KBM-7 (cell line): ENCODE results near the gene BSG.
A peak's percentile ranks its signal among the peaks of the same experiment; 100 is the strongest.
"Not testable (repeated sequence)": the region's sequence is repeated elsewhere in the genome, so short reads cannot be mapped to it uniquely, and the experiment has no call there.

Source experiments
- DNase-seq: peaks from one replicate; pipeline ENCODE4 v3.0.0-alpha.2; 2015
- in situ Hi-C: fragments of 300-500 bp; cut with MboI; formaldehyde crosslinking; loops from 2 replicates; pipeline ENCODE4 v1.14.3; 2020; ENCODE audit warnings: low sequenced_read_pairs, low pct_unique_long_range_greater_than_20kb, mixed read lengths

The BSG gene

DNA sequence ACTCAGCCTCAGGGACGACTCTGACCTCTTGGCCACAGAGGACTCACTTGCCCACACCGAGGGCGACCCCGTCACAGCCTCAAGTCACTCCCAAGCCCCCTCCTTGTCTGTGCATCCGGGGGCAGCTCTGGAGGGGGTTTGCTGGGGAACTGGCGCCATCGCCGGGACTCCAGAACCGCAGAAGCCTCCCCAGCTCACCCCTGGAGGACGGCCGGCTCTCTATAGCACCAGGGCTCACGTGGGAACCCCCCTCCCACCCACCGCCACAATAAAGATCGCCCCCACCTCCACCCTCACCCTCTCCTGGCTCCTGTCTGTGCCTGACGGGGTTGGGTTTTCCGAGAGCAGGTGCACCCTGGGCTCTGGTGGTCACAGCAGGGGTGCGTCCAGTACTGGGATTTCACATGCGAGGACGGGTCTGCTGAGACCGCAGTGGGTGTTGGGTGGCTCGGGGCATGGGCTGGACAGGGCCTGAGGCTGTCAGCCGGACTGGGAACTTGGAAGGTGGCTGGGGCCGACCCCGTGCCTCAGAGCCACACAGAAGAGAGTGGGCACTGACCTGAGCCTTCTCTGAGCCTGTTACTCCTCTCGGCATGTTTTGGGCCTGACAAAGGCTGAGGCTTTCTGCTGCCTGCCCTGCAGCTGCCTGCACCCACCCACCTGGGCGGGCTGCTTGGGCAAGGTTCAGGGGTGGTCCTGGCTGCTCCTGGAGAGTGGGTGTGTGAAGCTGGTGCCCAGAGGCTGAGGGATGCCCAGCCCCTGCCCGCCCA lies 11.0 kb downstream of the BSG start:
- no peak for DNase-seq
- in situ Hi-C loops, result no loop called here

- in situ Hi-C loops, result no loop called here
- DNase-seq, result no peak
Observed at GRCh38 chr19:583968-584239, 11.5 kb downstream of the BSG start.

DNA sequence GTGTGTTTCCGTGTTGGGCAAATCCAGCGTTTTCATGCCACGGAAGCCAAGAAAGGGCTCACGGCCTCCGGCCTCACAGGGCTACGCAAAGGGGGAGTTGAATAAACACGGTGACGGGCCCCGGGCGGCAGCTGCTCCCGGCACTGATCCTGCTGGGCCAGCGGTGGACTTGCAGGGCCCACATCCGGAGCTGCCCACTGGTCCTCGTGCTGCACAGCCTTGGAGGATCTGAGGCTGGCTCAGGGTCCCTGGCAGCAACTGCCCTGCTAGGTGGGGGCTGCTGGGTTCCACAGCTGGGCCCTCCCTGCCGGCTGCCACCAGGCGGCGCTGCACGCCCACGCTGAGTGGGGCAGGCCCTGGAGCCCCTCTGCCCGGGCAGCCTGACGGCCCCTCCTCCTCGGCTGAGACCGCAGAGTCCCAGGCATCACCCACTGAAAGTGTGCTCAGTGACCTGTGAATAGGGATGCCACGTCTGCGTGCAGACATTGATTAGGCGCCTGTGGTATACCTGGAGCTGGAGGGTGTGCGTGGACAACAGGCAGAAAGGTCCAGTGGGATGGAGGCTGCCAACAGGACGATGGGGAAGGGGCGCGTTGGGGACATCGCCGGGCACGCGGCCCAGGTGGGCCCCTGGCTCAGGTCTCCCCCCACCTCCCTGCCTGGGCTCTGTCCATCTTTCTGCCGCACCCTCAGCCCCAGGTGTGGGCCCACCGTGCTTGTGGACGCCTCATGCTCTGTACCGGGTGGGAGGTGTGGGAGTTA lies 12.0 kb downstream of the BSG start:
- DNase-seq, result peak; percentile 68
- in situ Hi-C loops, result no loop called here

- DNase-seq, in situ Hi-C loops: not testable (repeated sequence)
Observed at GRCh38 chr19:585146-585545, 12.8 kb downstream of the BSG start.

GRCh38 chr19:585551-586110 lies 13.2 kb downstream of the BSG start:
- in situ Hi-C loops, result no loop called here

GRCh38 chr19:588093-588740 lies 15.8 kb downstream of the BSG start:
- in situ Hi-C loops, result no loop called here
- peak; percentile 91 for DNase-seq

More at GRCh38 chr19:585551-586110, 13.2 kb downstream of the BSG start:
- no peak for DNase-seq

DNA sequence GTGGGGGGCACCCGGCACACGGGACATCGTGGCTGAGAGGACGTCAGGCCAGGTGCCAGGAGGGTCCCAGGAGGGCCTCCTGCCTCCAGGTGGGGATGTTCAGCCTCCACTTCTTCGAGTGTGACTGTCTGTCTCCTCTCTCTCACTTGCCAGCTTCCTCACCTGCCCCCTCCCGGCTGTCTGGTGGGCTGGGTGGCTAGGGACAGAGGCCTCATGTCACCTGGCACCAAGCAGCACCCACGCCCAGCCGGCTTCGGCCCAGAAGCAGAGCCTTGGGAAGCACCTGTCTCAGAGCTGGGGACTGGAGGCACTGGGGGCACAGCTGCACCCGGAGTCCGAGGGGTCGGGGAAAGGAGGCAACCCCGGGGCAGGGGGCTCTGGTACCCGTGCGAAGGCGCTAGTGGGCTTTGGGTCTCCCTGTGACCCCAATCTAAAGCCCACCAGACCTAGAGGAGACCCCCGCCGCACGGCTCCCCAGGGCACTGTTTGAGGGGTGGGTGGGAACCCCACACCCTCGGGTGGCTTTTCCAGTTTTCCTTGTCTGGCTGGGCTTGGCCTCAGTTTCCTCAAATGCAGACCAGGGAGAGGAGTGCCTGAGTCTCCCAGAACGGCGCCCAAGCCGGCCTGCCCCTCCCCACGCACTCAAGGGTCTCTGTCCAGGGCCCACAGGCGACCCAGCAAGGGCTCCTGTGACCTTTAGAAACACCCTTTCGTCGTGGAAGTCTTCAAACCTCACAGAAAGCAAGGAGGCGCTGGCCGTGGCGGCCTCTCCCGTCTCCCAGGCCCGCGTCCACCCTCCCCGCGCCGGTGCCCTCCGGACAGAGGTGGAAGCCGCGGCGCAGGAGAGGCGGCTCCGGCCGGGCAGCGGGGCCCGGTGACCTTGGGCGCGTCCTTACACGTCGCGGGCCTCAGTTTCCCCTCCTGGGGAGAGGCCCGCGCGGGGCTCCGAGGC lies 16.6 kb downstream of the BSG start:
- no peak for DNase-seq
- in situ Hi-C loops, result no loop called here

GRCh38 chr19:589693-590395 lies 17.4 kb downstream of the BSG start, which contains the start of gene HCN2:
TSS of gene HCN2 (plus strand) at chr19:589881. CDS start at chr19:589946, 65 bp downstream.
- no peak for DNase-seq
- in situ Hi-C loops, result no loop called here

- in situ Hi-C loops, result no loop called here
- no peak for DNase-seq
Observed at GRCh38 chr19:590396-590745, 18.0 kb downstream of the BSG start.

DNA sequence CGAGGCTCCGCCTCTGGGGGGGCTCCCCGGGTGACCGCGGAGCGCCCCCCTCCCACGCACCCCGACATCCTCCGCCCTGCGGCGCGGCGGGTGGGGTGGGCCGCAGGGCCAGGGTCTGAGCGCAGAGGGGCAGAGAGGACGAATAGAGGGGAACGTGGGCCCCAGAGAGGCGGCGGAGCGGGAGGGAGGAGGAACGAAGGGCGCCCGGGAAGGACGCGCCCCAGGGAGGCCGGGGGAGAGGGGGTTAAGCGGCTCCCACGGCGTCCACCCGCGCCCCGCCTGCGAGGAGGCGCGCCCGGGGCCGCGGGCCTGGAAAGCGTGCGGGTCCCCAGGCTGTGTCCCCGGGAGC lies 18.3 kb downstream of the BSG start:
- no peak for DNase-seq
- in situ Hi-C loops, result no loop called here

- in situ Hi-C loops, result no loop called here
Observed at GRCh38 chr19:591099-591958, 18.9 kb downstream of the BSG start.

DNA sequence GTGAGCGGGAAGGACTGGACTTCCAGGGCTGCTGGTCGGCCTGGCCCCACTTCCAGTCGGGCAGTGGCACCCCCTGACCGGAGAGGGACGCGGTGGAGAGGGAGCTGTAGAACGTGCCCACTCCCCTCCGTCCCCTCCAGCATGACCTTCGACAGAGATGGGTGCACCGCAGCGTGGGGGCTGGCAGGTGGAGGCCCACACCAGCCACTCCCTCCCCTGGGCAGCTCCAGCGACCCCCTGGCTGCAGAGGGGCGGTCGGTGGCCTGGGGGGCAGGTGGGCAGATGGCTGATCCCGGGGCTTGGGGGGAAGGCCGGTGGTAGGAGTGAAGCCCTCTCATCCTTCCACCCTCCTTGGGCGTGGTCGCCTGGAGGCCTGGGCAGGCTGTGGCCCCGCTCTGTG lies 19.7 kb downstream of the BSG start:
- in situ Hi-C loops, result no loop called here

More at GRCh38 chr19:591099-591958, 18.9 kb downstream of the BSG start:
- DNase-seq, result peak; percentile 45

GRCh38 chr19:593055-593454 lies 20.7 kb downstream of the BSG start:
- in situ Hi-C loops, result no loop called here
- DNase-seq, result no peak

More for the DNA sequence above, 19.7 kb downstream of the BSG start:
- no peak for DNase-seq

DNA sequence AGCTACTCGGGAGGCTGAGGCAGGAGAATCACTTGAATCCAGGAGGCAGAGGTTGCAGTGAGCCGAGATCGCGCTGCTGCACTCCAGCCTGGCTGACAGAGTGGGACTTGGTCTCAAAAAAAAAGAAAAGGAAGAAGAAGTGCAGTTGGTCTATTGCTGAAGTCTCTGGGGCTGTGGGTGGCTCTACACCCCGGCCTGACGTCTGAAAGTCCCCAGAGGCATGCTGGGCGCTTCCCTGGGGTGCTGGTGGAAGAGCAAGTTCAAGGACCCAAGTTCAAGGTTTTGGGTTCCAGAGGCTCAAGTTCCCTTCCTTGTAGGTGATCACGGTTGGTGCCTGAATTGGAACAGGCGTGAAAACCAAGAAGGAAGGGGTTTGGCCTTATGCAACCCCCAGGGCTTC lies 21.1 kb downstream of the BSG start:
- no peak for DNase-seq
- in situ Hi-C loops, result no loop called here

DNA sequence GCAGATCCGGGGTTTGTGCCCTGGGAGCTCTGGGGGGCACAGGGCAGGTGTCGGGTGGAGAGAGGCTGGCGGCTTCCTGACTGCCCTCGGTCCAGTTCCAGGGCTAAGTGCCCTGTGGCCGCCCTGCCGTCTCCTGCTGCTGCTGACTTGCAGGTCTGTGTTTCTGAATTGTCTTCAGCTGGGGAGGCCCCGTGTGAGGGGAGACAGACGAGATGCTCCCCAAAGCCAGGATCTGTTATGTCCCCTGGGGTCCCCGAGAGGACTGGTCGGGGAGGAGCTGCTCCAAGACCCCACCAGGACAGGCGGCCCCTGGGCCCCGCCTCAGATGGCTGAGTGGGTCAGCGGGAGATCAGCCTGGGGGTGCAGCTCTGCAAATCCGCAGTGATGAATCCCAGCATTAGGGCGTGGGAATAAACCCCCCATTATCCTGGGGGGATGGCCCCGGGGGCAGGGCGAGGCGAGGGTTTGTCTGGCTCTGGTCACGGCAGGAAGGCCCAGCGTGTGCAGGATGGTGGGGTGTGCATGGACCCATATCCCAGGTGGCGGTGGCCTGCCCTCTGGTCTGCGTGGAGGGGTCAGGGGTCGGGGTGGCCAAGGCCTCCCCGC lies 22.0 kb downstream of the BSG start:
- in situ Hi-C loops, result no loop called here

DNA sequence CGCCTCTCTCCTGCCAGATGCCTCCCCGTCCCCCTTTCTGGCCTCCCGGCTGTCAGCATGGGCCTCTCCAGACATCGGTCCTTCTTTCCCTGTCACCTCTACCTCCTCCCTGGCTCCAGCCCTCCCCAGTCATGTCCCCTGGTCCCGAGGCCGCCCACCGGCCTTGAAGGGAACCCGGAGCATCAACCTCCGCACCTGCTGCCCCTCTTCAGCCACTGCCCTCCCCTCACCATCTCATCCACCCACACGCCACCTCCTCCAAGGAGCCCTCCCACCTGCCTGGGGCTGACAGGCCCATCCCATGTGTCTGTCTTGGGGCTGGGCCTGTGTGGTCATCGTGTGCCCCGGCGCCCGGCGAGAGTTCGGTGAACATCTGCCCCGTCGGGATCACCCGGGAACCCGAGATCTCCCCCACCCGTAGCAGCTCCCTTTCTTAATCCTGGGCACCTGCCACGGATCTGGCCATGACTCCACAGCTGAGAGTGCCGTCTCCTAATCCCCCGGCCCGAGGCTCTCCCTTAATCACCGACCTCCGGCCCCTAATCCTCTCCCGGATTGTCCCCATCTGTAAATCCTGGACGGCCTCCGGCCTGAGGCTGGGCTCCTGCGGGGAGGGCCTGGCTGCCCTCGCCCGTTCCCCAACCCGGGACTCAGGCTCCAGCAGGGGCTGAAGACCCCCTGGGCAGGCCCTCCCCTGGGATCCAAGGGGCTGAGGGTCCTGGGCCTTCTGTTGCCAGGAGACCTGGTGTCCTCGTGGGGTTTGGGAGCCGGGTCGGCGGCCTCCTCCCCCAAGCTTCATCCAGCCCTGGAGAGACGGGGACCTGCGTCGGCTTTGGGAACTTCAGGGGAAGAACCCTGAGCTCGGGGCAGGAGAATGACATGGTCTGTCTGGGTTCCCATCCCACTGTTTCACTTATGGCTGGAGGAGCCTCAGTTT lies 23.2 kb downstream of the BSG start:
- in situ Hi-C loops, result no loop called here
- DNase-seq, result no peak

More for the DNA sequence above, 22.0 kb downstream of the BSG start:
- no peak for DNase-seq
